Lung (tissue), 12 donors: ENCODE data around the gene SHB. TPM values are rescaled to one million over a fixed set of nuclear protein-coding genes. Genes with fewer than 3 reads are reported as not detected.
A peak's percentile ranks its signal among the peaks of the same experiment; 100 is the strongest.
"Not testable (repeated sequence)": the region's sequence is repeated elsewhere in the genome, so short reads cannot be mapped to it uniquely, and the experiment has no call there.

Source experiments
- ATAC-seq: fragments of 200-7000 bp; cut with Tn5 transposase; one replicate; pipeline ENCODE4 v1.9.1; 2020; ENCODE audit warnings: moderate number of reproducible peaks; ENCODE audit not compliant: insufficient read depth, low FRiP score
- DNase-seq, 3 donors: peaks; one replicate each; pipeline ENCODE4 v3.0.0-alpha.2; 2013 to 2017
- H3K27ac ChIP-seq, 2 donors: one replicate each; pipeline ENCODE4 v1.5.1; 2013; ENCODE audit warnings: mild to moderate bottlenecking in 2 of 2, moderate library complexity in 2 of 2, control low read depth in 1 of 2, inconsistent platforms in 1 of 2, low read depth in 1 of 2, low read length in 1 of 2
- H3K27me3 ChIP-seq, 3 donors: one replicate each; pipeline ENCODE4 v1.5.1; 2013; ENCODE audit warnings: low read length in 2 of 3; ENCODE audit not compliant: control insufficient read depth in 3 of 3, insufficient read depth in 3 of 3
- H3K36me3 ChIP-seq, 4 donors: one replicate each; pipeline ENCODE4 v1.5.1; 2013; ENCODE audit warnings: low read length in 4 of 4, mild to moderate bottlenecking in 1 of 4, moderate library complexity in 1 of 4; ENCODE audit not compliant: control insufficient read depth in 4 of 4, insufficient read depth in 4 of 4
- H3K4me1 ChIP-seq, 5 donors: one replicate each; pipeline ENCODE4 v1.5.1; 2013; ENCODE audit warnings: low read length in 5 of 5, mild to moderate bottlenecking in 2 of 5, moderate library complexity in 1 of 5; ENCODE audit not compliant: control insufficient read depth in 5 of 5, insufficient read depth in 5 of 5
- H3K4me3 ChIP-seq: one replicate; pipeline ENCODE4 v1.5.1; 2013; ENCODE audit warnings: mild to moderate bottlenecking, control low read depth, moderate library complexity
- H3K9ac ChIP-seq, 2 donors: one replicate each; pipeline ENCODE4 v1.5.1; 2013; ENCODE audit warnings: low read length in 2 of 2, control low read depth in 1 of 2; ENCODE audit not compliant: insufficient read depth in 1 of 2
- H3K9me3 ChIP-seq, 4 donors: one replicate each; pipeline ENCODE4 v1.5.1; 2013; ENCODE audit warnings: low read length in 3 of 4, mild to moderate bottlenecking in 1 of 4, moderate library complexity in 1 of 4; ENCODE audit not compliant: control insufficient read depth in 4 of 4, insufficient read depth in 3 of 4
- CTCF ChIP-seq: IDR thresholded peaks from 2 replicates; pipeline ENCODE4 v1.5.1; 2012; ENCODE audit warnings: mild to moderate bottlenecking; ENCODE audit errors: control extremely low read depth, extremely low read depth
- WGBS, 2 donors: extraction: QIAGEN DNeasy Blood & Tissue Kit; methylation state at CpG; one replicate each; pipeline ENCODE4 v1.1.7; 2013; 5-methylcytosine and 5-hydroxymethylcytosine counted together
- polyA plus RNA-seq, 2 donors: library from polyadenylated mRNA; stranded (reverse); fragments of 200-250 nt; gene quantifications; one replicate each; pipeline ENCODE4 v1.2.1, GENCODE V29; 2013
- total RNA-seq, 2 donors: library from RNA; depleted of rRNA in 1 of 2; stranded (reverse); fragments of >200 nt in 1 of 2; gene quantifications; one replicate each; pipeline ENCODE4 v1.2.1, GENCODE V29; 2014 to 2021
- donor health status: control.
- donor health status: control.
- donor health status: Bipolar disorder and iron deficiency.
- donor health status: healthy.
- donor health status: DM: yes; HTN: yes; CAD: no.

SHB gene
- total and polyA plus RNA-seq, 4 donors: 10.8 to 32.3 (median 14.4) TPM

- H3K9me3 ChIP-seq: no peaks in the 10 kb centered on the region
- no peak overlapping the region for H3K4me3 ChIP-seq
- DNase-seq (no peak), ATAC-seq (no peak)
- no peak for TF ChIP-seq CTCF
- H3K36me3 ChIP-seq: no peaks in the 10 kb centered on the region
- H3K27me3 ChIP-seq: no peaks in the 10 kb centered on the region
- WGBS, 2 donors: 84 to 93% methylated on average over 8 of the region's 8 CpGs
- H3K9ac ChIP-seq: no peak overlapping the region
- H3K27ac ChIP-seq: no peak overlapping the region
- peaks cover 0 to 52% (median 36%) of the 10 kb centered on the region in 5 donors for H3K4me1 ChIP-seq
Measured at GRCh38 chr9:37914154-37914551, 154.9 kb downstream of the SHB start.

GRCh38 chr9:37913480-37914153, 155.4 kb downstream of the SHB start:
- no peaks in the 10 kb centered on the region for H3K36me3 ChIP-seq
- ATAC-seq (peak; percentile 86), DNase-seq (peak; percentile 90 to 93 (median 91))
- 47 to 56% methylated on average over 11 of the region's 11 CpGs for WGBS, 2 donors
- H3K4me3 ChIP-seq: no peak overlapping the region
- peaks cover 0 to 46% (median 31%) of the 10 kb centered on the region in 5 donors for H3K4me1 ChIP-seq
- H3K27ac ChIP-seq: no peak overlapping the region
- H3K9me3 ChIP-seq: no peaks in the 10 kb centered on the region
- H3K9ac ChIP-seq: no peak overlapping the region
- TF ChIP-seq CTCF: peak; percentile 99
- no peaks in the 10 kb centered on the region for H3K27me3 ChIP-seq

- Histone ChIP-seq H3K36me3 (no peaks in the 10 kb centered on the region), H3K27me3 (no peaks in the 10 kb centered on the region), H3K9ac (no peak overlapping the region), H3K4me1 (peaks cover 0 to 24% (median 11%) of the 10 kb centered on the region in 5 donors), H3K4me3 (no peak overlapping the region), H3K9me3 (no peaks in the 10 kb centered on the region), H3K27ac (no peak overlapping the region)
- no peak for TF ChIP-seq CTCF
- DNase-seq (no peak), ATAC-seq (no peak)
- 59 to 69% methylated on average over 6 of the region's 6 CpGs for WGBS, 2 donors
Measured at GRCh38 chr9:37911271-37911681, 157.8 kb downstream of the SHB start.

GRCh38 chr9:37910271-37910670, 158.8 kb downstream of the SHB start:
- H3K4me3 ChIP-seq: no peak overlapping the region
- TF ChIP-seq CTCF: no peak
- no peak for ATAC-seq
- no peak overlapping the region for H3K9ac ChIP-seq
- no peaks in the 10 kb centered on the region for H3K36me3 ChIP-seq
- DNase-seq: no peak
- H3K27ac ChIP-seq: no peak overlapping the region
- peaks cover 0 to 14% (median 5%) of the 10 kb centered on the region in 5 donors for H3K4me1 ChIP-seq
- H3K27me3 ChIP-seq: no peaks in the 10 kb centered on the region
- H3K9me3 ChIP-seq: no peaks in the 10 kb centered on the region
- 92 to 94% methylated on average over 4 of the region's 4 CpGs for WGBS, 2 donors

- ATAC-seq, H3K9ac ChIP-seq, DNase-seq, H3K9me3 ChIP-seq, H3K27me3 ChIP-seq, H3K36me3 ChIP-seq, H3K27ac ChIP-seq, H3K4me3 ChIP-seq: not testable (repeated sequence)
- WGBS, 2 donors: 78 to 89% methylated on average over 5 of the region's 5 CpGs
- H3K4me1 ChIP-seq: peaks cover 0 to 12% (median 7%) of the 10 kb centered on the region in 5 donors
Measured at GRCh38 chr9:37909836-37910235, 159.2 kb downstream of the SHB start.
